KMS-11 (cell line): ENCODE measurements around the gene ALG6.
"Not testable (repeated sequence)": the region's sequence is repeated elsewhere in the genome, so short reads cannot be mapped to it uniquely, and the experiment has no call there.

Experiments used
- H2AFZ ChIP-seq: fragments of 200-600 bp; sonication (generic); 2 replicates; pipeline ENCODE4 v1.6.1; 2016; ENCODE audit warnings: antibody characterized with exemption, mixed run types, low read depth
- H3K27ac ChIP-seq: fragments of 200-600 bp; sonication (generic); 2 replicates; pipeline ENCODE4 v1.6.1; 2016; ENCODE audit warnings: mild to moderate bottlenecking, mixed run types
- H3K27me3 ChIP-seq: fragments of 200-600 bp; sonication (generic); 2 replicates; pipeline ENCODE4 v1.6.1; 2017; ENCODE audit warnings: mild to moderate bottlenecking, low read depth, mixed run types, moderate library complexity; ENCODE audit not compliant: insufficient read depth
- H3K36me3 ChIP-seq: fragments of 200-600 bp; sonication (generic); 2 replicates; pipeline ENCODE4 v1.6.1; 2017; ENCODE audit warnings: mild to moderate bottlenecking, mixed run types; ENCODE audit not compliant: insufficient read depth
- H3K4me1 ChIP-seq: fragments of 200-600 bp; sonication (generic); 2 replicates; pipeline ENCODE4 v1.6.1; 2016; ENCODE audit warnings: mild to moderate bottlenecking, low read depth, mixed run types; ENCODE audit not compliant: poor library complexity, severe bottlenecking
- H3K4me2 ChIP-seq: fragments of 200-600 bp; sonication (generic); 2 replicates; pipeline ENCODE4 v1.7.0; 2016; ENCODE audit warnings: mild to moderate bottlenecking, mixed run types
- H3K4me3 ChIP-seq: fragments of 200-600 bp; sonication (generic); IDR thresholded peaks from 2 replicates; pipeline ENCODE4 v1.6.1; 2017; ENCODE audit warnings: low read depth, low read length, mixed read lengths; ENCODE audit not compliant: insufficient read depth
- H3K79me2 ChIP-seq: fragments of 200-600 bp; sonication (generic); 2 replicates; pipeline ENCODE4 v1.6.1; 2016; ENCODE audit warnings: low read depth, mixed run types; ENCODE audit not compliant: insufficient read depth
- H3K9ac ChIP-seq: fragments of 200-600 bp; sonication (generic); 2 replicates; pipeline ENCODE4 v1.6.1; 2016; ENCODE audit warnings: mild to moderate bottlenecking, mixed run types
- H4K20me1 ChIP-seq: fragments of 200-600 bp; sonication (generic); 2 replicates; pipeline ENCODE4 v1.6.1; 2016; ENCODE audit warnings: mild to moderate bottlenecking, mixed run types; ENCODE audit not compliant: insufficient read depth
- TF ChIP-seq, protein P1 (sequence below): fragments of 200-600 bp; sonication (generic); conservative IDR thresholded peaks from 2 replicates; pipeline ENCODE4 v1.6.1; 2017; ENCODE audit warnings: low read depth, mild to moderate bottlenecking, antibody characterized with exemption, low read length, moderate library complexity, mixed read lengths

Gene ALG6

GRCh38 chr1:63466759-63467158, 99.3 kb downstream of the ALG6 start:
- H2AFZ ChIP-seq = no peak overlapping the region

GRCh38 chr1:63468683-63469082, 101.3 kb downstream of the ALG6 start:
- H3K4me1 ChIP-seq, H3K27me3 ChIP-seq, H3K4me3 ChIP-seq, H4K20me1 ChIP-seq, H3K4me2 ChIP-seq, H3K79me2 ChIP-seq, H3K9ac ChIP-seq, H3K27ac ChIP-seq, H2AFZ ChIP-seq, H3K36me3 ChIP-seq: not testable (repeated sequence)

More at GRCh38 chr1:63466759-63467158, 99.3 kb downstream of the ALG6 start:
- no peaks in the 10 kb centered on the region for H4K20me1 ChIP-seq
- H3K4me1 ChIP-seq = no peaks in the 10 kb centered on the region
- no peak overlapping the region for H3K27ac ChIP-seq
- no peak overlapping the region for H3K4me3 ChIP-seq
- no peak overlapping the region for H3K9ac ChIP-seq
- no peaks in the 10 kb centered on the region for H3K27me3 ChIP-seq
- TF ChIP-seq, protein P1, sequence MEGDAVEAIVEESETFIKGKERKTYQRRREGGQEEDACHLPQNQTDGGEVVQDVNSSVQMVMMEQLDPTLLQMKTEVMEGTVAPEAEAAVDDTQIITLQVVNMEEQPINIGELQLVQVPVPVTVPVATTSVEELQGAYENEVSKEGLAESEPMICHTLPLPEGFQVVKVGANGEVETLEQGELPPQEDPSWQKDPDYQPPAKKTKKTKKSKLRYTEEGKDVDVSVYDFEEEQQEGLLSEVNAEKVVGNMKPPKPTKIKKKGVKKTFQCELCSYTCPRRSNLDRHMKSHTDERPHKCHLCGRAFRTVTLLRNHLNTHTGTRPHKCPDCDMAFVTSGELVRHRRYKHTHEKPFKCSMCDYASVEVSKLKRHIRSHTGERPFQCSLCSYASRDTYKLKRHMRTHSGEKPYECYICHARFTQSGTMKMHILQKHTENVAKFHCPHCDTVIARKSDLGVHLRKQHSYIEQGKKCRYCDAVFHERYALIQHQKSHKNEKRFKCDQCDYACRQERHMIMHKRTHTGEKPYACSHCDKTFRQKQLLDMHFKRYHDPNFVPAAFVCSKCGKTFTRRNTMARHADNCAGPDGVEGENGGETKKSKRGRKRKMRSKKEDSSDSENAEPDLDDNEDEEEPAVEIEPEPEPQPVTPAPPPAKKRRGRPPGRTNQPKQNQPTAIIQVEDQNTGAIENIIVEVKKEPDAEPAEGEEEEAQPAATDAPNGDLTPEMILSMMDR = no peak
- H3K36me3 ChIP-seq = no peaks in the 10 kb centered on the region
- no peaks in the 10 kb centered on the region for H3K79me2 ChIP-seq
- H3K4me2 ChIP-seq = no peak overlapping the region

DNA sequence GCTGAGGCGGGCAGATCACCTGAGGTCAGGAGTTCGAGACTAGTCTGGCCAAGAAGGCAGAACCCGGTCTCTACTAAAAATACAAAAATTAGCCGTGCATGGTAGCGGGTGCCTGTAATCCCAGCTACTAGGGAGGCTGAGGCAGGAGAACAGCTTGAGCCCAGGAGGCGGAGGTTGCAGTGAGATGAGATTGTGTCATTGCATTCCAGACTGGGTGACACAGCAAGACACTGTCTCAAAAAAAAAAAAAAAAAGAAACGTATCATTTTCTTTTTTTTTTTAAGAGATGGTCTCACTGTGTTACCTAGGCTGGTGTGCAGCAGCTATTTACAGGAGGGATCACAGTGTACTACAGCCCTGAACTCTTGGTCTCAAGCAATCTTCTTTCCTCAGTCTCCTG, 108.3 kb downstream of the ALG6 start:
- no peaks in the 10 kb centered on the region for H3K27me3 ChIP-seq
- H3K4me2 ChIP-seq = no peak overlapping the region
- no peaks in the 10 kb centered on the region for H3K4me1 ChIP-seq
- H3K36me3 ChIP-seq = no peaks in the 10 kb centered on the region
- no peak overlapping the region for H3K4me3 ChIP-seq
- no peaks in the 10 kb centered on the region for H3K79me2 ChIP-seq
- no peaks in the 10 kb centered on the region for H4K20me1 ChIP-seq
- H2AFZ ChIP-seq = no peak overlapping the region
- H3K9ac ChIP-seq = no peak overlapping the region
- no peak overlapping the region for H3K27ac ChIP-seq
- TF ChIP-seq, protein P1 = no peak

GRCh38 chr1:63480057-63480456, 112.6 kb downstream of the ALG6 start:
- H3K4me1 ChIP-seq = no peaks in the 10 kb centered on the region
- no peaks in the 10 kb centered on the region for H3K27me3 ChIP-seq
- H3K9ac ChIP-seq = no peak overlapping the region
- no peak overlapping the region for H3K27ac ChIP-seq
- no peaks in the 10 kb centered on the region for H3K36me3 ChIP-seq
- no peak overlapping the region for H3K4me2 ChIP-seq
- H3K4me3 ChIP-seq = no peak overlapping the region
- no peaks in the 10 kb centered on the region for H4K20me1 ChIP-seq
- TF ChIP-seq, protein P1 = no peak
- H3K79me2 ChIP-seq = no peaks in the 10 kb centered on the region
- no peak overlapping the region for H2AFZ ChIP-seq

- H3K79me2 ChIP-seq = no peaks in the 10 kb centered on the region
- no peak overlapping the region for H3K4me3 ChIP-seq
- H3K36me3 ChIP-seq = no peaks in the 10 kb centered on the region
- H3K4me1 ChIP-seq = no peaks in the 10 kb centered on the region
- H4K20me1 ChIP-seq = no peaks in the 10 kb centered on the region
- no peak overlapping the region for H3K27ac ChIP-seq
- H2AFZ ChIP-seq = no peak overlapping the region
- TF ChIP-seq, protein P1 = no peak
- no peak overlapping the region for H3K4me2 ChIP-seq
- no peaks in the 10 kb centered on the region for H3K27me3 ChIP-seq
- H3K9ac ChIP-seq = no peak overlapping the region
These were observed 119.2 kb downstream of the ALG6 start for GRCh38 chr1:63486629-63487028.
